SU-DHL-6 (cell line): ENCODE data around the gene MIEF1.
A peak's percentile ranks its signal among the peaks of the same experiment; 100 is the strongest.

Experiments
- H2AFZ ChIP-seq: fragments of 200-600 bp; sonication (generic); 2 replicates; pipeline ENCODE4 v1.6.1; 2014; ENCODE audit warnings: low read depth, mild to moderate bottlenecking, moderate library complexity, mixed read lengths, antibody characterized with exemption, low read length; ENCODE audit not compliant: severe bottlenecking
- H3F3A ChIP-seq: fragments of 200-600 bp; shearing (Covaris generic); 2 replicates; pipeline ENCODE4 v1.6.0; 2016; ENCODE audit warnings: antibody characterized with exemption, mild to moderate bottlenecking; ENCODE audit not compliant: insufficient read depth
- H3K27ac ChIP-seq: fragments of 200-600 bp; sonication (generic); 2 replicates; pipeline ENCODE4 v1.5.1; 2016; ENCODE audit warnings: low read depth, mild to moderate bottlenecking, low read length, moderate library complexity, mixed read lengths
- H3K27me3 ChIP-seq: fragments of 200-600 bp; sonication (generic), shearing (Covaris generic); 2 replicates; pipeline ENCODE4 v1.6.0; 2014; ENCODE audit warnings: mild to moderate bottlenecking, low read length
- H3K36me3 ChIP-seq: fragments of 200-600 bp; sonication (generic); 2 replicates; pipeline ENCODE4 v1.6.1; 2014; ENCODE audit warnings: mild to moderate bottlenecking, low read length, mixed read lengths
- H3K4me2 ChIP-seq: fragments of 300-600, 200-600 bp; shearing (Covaris generic), sonication (generic); 2 replicates; pipeline ENCODE4 v1.6.0; 2014; ENCODE audit warnings: low read length, low read depth, mild to moderate bottlenecking; ENCODE audit not compliant: poor library complexity, severe bottlenecking
- H3K4me3 ChIP-seq: fragments of 200-600 bp; sonication (generic); 2 replicates; pipeline ENCODE4 v1.5.1; 2014; ENCODE audit warnings: antibody characterized with exemption, low read length, mild to moderate bottlenecking, mixed read lengths; ENCODE audit not compliant: insufficient read depth, poor library complexity, severe bottlenecking
- H3K79me2 ChIP-seq: fragments of 200-600 bp; sonication (generic); 2 replicates; pipeline ENCODE4 v1.6.1; 2014; ENCODE audit warnings: mild to moderate bottlenecking, low read length, moderate library complexity; ENCODE audit not compliant: insufficient read depth
- H3K9ac ChIP-seq: fragments of 200-600 bp; sonication (generic); 2 replicates; pipeline ENCODE4 v1.7.0; 2014; ENCODE audit warnings: mild to moderate bottlenecking, low read length
- H3K9me2 ChIP-seq: fragments of 200-600 bp; sonication (generic); replicated peaks from 2 replicates; pipeline ENCODE4 v1.6.1; 2014; ENCODE audit warnings: low read length; ENCODE audit not compliant: insufficient read depth
- H3K9me3 ChIP-seq: fragments of 200-600 bp; sonication (generic); 2 replicates; pipeline ENCODE4 v1.6.1; 2014; ENCODE audit warnings: low read length, mixed read lengths; ENCODE audit not compliant: insufficient read depth
- H4K20me1 ChIP-seq: fragments of 200-600 bp; sonication (generic); 2 replicates; pipeline ENCODE4 v1.6.1; 2014; ENCODE audit warnings: low read depth, mild to moderate bottlenecking, antibody characterized with exemption, low read length, moderate library complexity, mixed read lengths
- EZH2phosphoT487 ChIP-seq: fragments of 200-600 bp; sonication (generic), shearing (Covaris generic); conservative IDR thresholded peaks from 2 replicates; pipeline ENCODE4 v1.6.1; 2018; ENCODE audit warnings: mild to moderate bottlenecking, antibody characterized with exemption, low read length, moderate library complexity, mixed read lengths
- TF ChIP-seq, protein P1 (sequence below): fragments of 200-600 bp; sonication (generic); IDR thresholded peaks from one replicate; pipeline ENCODE4 v1.5.1; 2017; ENCODE audit warnings: antibody characterized with exemption, mild to moderate bottlenecking, low read length, moderate library complexity; ENCODE audit not compliant: insufficient read depth, poor library complexity, severe bottlenecking

MIEF1 gene

DNA sequence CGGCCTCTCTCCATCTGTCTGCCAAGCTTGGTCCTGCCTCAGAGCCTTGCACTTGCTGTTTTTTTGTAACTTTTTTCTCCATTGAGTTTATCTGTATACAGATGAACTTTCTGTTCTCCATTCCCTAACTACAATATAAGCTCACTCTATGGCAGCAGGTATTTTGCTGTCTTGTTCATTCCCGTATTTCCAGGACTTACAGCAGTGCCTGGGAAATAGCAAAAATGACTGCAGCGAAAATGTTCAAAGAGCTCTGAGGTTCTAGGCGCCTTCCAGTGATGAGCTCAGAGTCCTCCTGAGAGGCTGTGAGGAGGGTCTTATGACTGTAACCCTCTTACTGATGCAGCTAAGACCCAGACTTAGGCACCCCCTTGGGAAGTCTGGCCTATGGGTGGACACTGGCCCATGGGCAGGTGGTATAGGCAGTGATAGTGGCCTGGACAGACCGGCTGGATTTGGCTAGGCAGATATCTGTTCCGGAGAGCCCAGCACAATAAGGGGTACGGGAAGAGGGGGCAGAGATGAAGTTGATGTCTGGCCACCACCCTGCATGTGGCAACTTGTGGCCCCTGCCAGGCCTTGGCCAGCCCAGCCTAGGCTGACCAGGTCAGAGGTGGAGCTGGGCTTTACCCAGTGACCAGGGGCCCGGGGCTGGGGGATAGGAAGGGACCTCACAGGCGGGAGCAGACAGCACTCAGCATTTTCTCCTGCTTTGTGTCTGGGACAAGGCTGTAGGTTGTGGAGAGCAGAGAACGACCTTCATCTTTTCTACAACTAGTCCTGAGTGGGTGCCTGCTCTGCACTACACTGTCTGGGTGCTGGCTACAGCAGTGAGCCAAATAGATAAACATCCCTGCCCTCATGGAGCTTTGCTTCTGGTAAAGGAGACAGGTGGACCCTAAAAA, 22.9 kb downstream of the MIEF1 start:
- Histone ChIP-seq H3K27ac (peak overlapping the region; percentile 17), H2AFZ (no peak overlapping the region), H3K9ac (no peak overlapping the region), H3K79me2 (peaks cover 25% of the 10 kb centered on the region), H3K4me3 (no peak overlapping the region), H3F3A (peaks cover 90% of the 10 kb centered on the region), H3K27me3 (no peaks in the 10 kb centered on the region), H4K20me1 (peaks cover 11% of the 10 kb centered on the region; the same call in 1 of the 2 replicates), H3K9me3 (no peaks in the 10 kb centered on the region), H3K4me2 (peak overlapping the region; percentile 8), H3K9me2 (no peaks in the 10 kb centered on the region), H3K36me3 (peaks cover 19% of the 10 kb centered on the region)
- TF ChIP-seq, protein P1, sequence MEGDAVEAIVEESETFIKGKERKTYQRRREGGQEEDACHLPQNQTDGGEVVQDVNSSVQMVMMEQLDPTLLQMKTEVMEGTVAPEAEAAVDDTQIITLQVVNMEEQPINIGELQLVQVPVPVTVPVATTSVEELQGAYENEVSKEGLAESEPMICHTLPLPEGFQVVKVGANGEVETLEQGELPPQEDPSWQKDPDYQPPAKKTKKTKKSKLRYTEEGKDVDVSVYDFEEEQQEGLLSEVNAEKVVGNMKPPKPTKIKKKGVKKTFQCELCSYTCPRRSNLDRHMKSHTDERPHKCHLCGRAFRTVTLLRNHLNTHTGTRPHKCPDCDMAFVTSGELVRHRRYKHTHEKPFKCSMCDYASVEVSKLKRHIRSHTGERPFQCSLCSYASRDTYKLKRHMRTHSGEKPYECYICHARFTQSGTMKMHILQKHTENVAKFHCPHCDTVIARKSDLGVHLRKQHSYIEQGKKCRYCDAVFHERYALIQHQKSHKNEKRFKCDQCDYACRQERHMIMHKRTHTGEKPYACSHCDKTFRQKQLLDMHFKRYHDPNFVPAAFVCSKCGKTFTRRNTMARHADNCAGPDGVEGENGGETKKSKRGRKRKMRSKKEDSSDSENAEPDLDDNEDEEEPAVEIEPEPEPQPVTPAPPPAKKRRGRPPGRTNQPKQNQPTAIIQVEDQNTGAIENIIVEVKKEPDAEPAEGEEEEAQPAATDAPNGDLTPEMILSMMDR = no peak
- TF ChIP-seq EZH2phosphoT487 = no peak

DNA sequence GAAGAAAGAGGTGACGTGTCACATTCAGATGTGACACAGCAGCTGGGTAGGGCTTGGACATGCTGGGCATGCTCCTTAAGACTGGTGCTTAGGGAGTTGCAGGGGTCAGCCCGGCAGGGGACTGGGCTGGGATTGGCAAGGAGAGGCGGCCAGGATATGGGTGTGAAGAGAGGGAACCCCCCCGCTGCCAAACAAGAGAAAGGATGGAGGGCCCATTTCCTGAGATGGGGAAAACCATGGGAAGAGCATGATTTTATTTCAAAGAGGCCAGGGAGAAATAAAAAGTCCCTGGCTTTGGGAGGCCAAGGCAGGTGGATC, 23.5 kb downstream of the MIEF1 start:
- H3K9me3 ChIP-seq = no peaks in the 10 kb centered on the region
- no peaks in the 10 kb centered on the region for H3K27me3 ChIP-seq
- H3K79me2 ChIP-seq = peaks cover 26% of the 10 kb centered on the region
- peak overlapping the region; percentile 17 for H3K27ac ChIP-seq
- no peak overlapping the region for H3K9ac ChIP-seq
- no peak for TF ChIP-seq EZH2phosphoT487
- TF ChIP-seq, protein P1 = no peak
- H3K4me2 ChIP-seq = no peak overlapping the region
- H3F3A ChIP-seq = peaks cover 90% of the 10 kb centered on the region
- no peak overlapping the region for H3K4me3 ChIP-seq
- H3K9me2 ChIP-seq = no peaks in the 10 kb centered on the region
- peaks cover 19% of the 10 kb centered on the region for H3K36me3 ChIP-seq
- peaks cover 11% of the 10 kb centered on the region; the same call in 1 of the 2 replicates for H4K20me1 ChIP-seq
- H2AFZ ChIP-seq = no peak overlapping the region

DNA sequence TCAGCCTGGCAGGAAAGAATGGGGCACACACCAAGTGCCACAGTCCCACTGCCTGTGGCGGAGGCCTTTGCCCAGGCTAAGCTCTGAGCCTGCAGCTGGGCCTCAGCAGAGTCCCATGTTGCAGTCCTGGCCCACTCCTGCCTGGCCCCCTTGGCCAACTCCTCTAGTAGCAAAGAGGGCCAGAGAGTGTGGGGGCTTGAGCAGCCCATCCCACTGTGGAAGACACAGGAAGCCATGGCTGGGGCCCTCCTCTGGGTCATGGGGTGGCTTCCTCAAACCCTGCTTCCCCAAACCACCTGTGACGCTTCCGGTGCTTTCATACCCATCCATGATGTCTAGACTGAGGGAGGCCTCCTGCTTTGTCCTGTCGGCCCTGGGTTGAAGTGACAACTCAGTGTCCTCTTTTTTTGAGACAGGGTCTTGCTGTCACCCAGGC, 24.7 kb downstream of the MIEF1 start:
- H3F3A ChIP-seq = peaks cover 82% of the 10 kb centered on the region
- peaks cover 4% of the 10 kb centered on the region; the same call in 1 of the 2 replicates for H4K20me1 ChIP-seq
- no peak overlapping the region for H2AFZ ChIP-seq
- H3K79me2 ChIP-seq = peaks cover 26% of the 10 kb centered on the region
- no peaks in the 10 kb centered on the region for H3K27me3 ChIP-seq
- peak overlapping the region; percentile 3 for H3K4me2 ChIP-seq
- no peaks in the 10 kb centered on the region for H3K9me2 ChIP-seq
- peaks cover 10% of the 10 kb centered on the region for H3K36me3 ChIP-seq
- H3K9ac ChIP-seq = no peak overlapping the region
- no peaks in the 10 kb centered on the region for H3K9me3 ChIP-seq
- no peak for TF ChIP-seq EZH2phosphoT487
- TF ChIP-seq, protein P1 = no peak
- H3K27ac ChIP-seq = peak overlapping the region; percentile 93
- no peak overlapping the region for H3K4me3 ChIP-seq
